Upper lobe of left lung (tissue), 6 donors: ENCODE data around the gene SACS. TPM values are rescaled to one million over a fixed set of nuclear protein-coding genes. Genes with fewer than 3 reads are reported as not detected.

ENCODE experiments used
- ATAC-seq, 2 donors: fragments of 200-7000 bp; cut with Tn5 transposase; one replicate each; pipeline ENCODE4 v1.9.1; 2022; ENCODE audit warnings: mild to moderate bottlenecking in 2 of 2, moderate library complexity in 2 of 2; ENCODE audit not compliant: low FRiP score in 2 of 2
- DNase-seq, 2 donors: peaks; one replicate each; pipeline ENCODE4 v3.0.0-alpha.2; 2019 to 2020
- H3K27ac ChIP-seq, 4 donors: fragments of 200-600 bp; sonication (generic); one replicate each; pipeline ENCODE4 v1.5.1; 2016 to 2019
- H3K27me3 ChIP-seq, 4 donors: fragments of 200-600 bp; sonication (generic); one replicate each; pipeline ENCODE4 v1.5.1; 2017 to 2019
- H3K36me3 ChIP-seq, 4 donors: fragments of 200-600 bp; sonication (generic); one replicate each; pipeline ENCODE4 v1.5.1; 2016 to 2019
- H3K4me1 ChIP-seq, 4 donors: fragments of 200-600 bp; sonication (generic); one replicate each; pipeline ENCODE4 v1.5.1; 2018 to 2019
- H3K4me3 ChIP-seq, 4 donors: fragments of 200-600 bp; sonication (generic); one replicate each; pipeline ENCODE4 v1.5.1; 2017 to 2019; ENCODE audit warnings: mild to moderate bottlenecking in 2 of 4, moderate library complexity in 1 of 4
- H3K9me3 ChIP-seq, 4 donors: fragments of 200-600 bp; sonication (generic); one replicate each; pipeline ENCODE4 v1.5.1; 2018 to 2019
- CTCF ChIP-seq, 6 experiments: fragments of 450-650 bp in 4 of 6; fragments of 200-600 bp in 2 of 6; sonication (generic) in 2 of 6; IDR thresholded peaks; one replicate each; pipeline ENCODE4 v1.5.1; 2016 to 2019; ENCODE audit warnings: antibody characterized with exemption in 6 of 6
- EP300 ChIP-seq, 4 donors: sonication (generic); formaldehyde crosslinking; IDR thresholded peaks; one replicate each; pipeline ENCODE4 v1.5.1; 2017; ENCODE audit warnings: antibody characterized with exemption in 4 of 4, control low read depth in 2 of 4
- POLR2A ChIP-seq, 4 donors: fragments of 450-650 bp; IDR thresholded peaks; one replicate each; pipeline ENCODE4 v1.5.1; 2016 to 2017; ENCODE audit warnings: antibody characterized with exemption in 4 of 4, mild to moderate bottlenecking in 2 of 4
- POLR2AphosphoS5 ChIP-seq, 2 donors: sonication (generic); formaldehyde crosslinking; IDR thresholded peaks; one replicate each; pipeline ENCODE4 v1.5.1; 2017; ENCODE audit warnings: antibody characterized with exemption in 2 of 2
- WGBS, 2 donors: methylation state at CpG; one replicate each; pipeline ENCODE4 v1.1.5; 2017 to 2018; 5-methylcytosine and 5-hydroxymethylcytosine counted together
- total RNA-seq, 6 donors: library from RNA; depleted of rRNA in 4 of 6; stranded (reverse); fragments of >200 nt in 4 of 6; gene quantifications; one replicate each; pipeline versions ENCODE4 v1.1.0 to v1.2.1, GENCODE V29; 2016 to 2021
- donor health status: DM: no; HTN: no; CAD: no; lungs with moderate emphysema.
- donor health status: DM: no; HTN: yes; CAD: no; lungs with severe emphysema.

The SACS gene
- total RNA-seq, 6 donors from 2014 or later, result 2.4 to 25.1 (median 9.7) TPM

- no peak overlapping the region for H3K27ac ChIP-seq
- H3K36me3 ChIP-seq, result no peaks in the 10 kb centered on the region
- peaks cover under 1 to 6% (median 3%) of the 10 kb centered on the region in 4 donors for H3K4me1 ChIP-seq
- no peaks in the 10 kb centered on the region for H3K27me3 ChIP-seq
- 85 to 93% methylated on average over 4 of the region's 4 CpGs for WGBS, 2 donors
- H3K4me3 ChIP-seq, result no peak overlapping the region
- DNase-seq (no peak), ATAC-seq (no peak)
- H3K9me3 ChIP-seq, result no peaks in the 10 kb centered on the region
- TF ChIP-seq CTCF (IDR thresholded peaks at IDR 0.05), result no peak
- no peak for TF ChIP-seq POLR2A (IDR thresholded peaks at IDR 0.05)
- TF ChIP-seq POLR2AphosphoS5 (IDR thresholded peaks at IDR 0.05), result no peak
- no peak for TF ChIP-seq EP300 (IDR thresholded peaks at IDR 0.05)
Measured at GRCh38 chr13:23472189-23472588, 38.7 kb upstream of the SACS start.

GRCh38 chr13:23470790-23471614 is 37.5 kb upstream of the SACS start:
- ATAC-seq (no peak), DNase-seq (no peak)
- Histone ChIP-seq H3K27ac (no peak overlapping the region), H3K4me1 (peaks cover 4 to 18% (median 8%) of the 10 kb centered on the region in 4 donors), H3K9me3 (no peaks in the 10 kb centered on the region), H3K36me3 (no peaks in the 10 kb centered on the region), H3K27me3 (no peaks in the 10 kb centered on the region), H3K4me3 (no peak overlapping the region)
- TF ChIP-seq EP300 (IDR thresholded peaks at IDR 0.05), result no peak
- TF ChIP-seq POLR2A (IDR thresholded peaks at IDR 0.05), result no peak
- no peak for TF ChIP-seq POLR2AphosphoS5 (IDR thresholded peaks at IDR 0.05)
- no peak for TF ChIP-seq CTCF (IDR thresholded peaks at IDR 0.05)
- 56 to 58% methylated on average over 7 of the region's 7 CpGs for WGBS, 2 donors

GRCh38 chr13:23469951-23470421 is 36.5 kb upstream of the SACS start:
- Histone ChIP-seq H3K27me3 (no peaks in the 10 kb centered on the region), H3K36me3 (no peaks in the 10 kb centered on the region), H3K4me3 (no peak overlapping the region), H3K9me3 (no peaks in the 10 kb centered on the region), H3K4me1 (peaks cover 4 to 20% (median 10%) of the 10 kb centered on the region in 4 donors), H3K27ac (no peak overlapping the region)
- DNase-seq (no peak), ATAC-seq (no peak)
- 83 to 87% methylated on average over 9 of the region's 9 CpGs for WGBS, 2 donors
- TF ChIP-seq EP300 (IDR thresholded peaks at IDR 0.05), result no peak
- no peak for TF ChIP-seq POLR2AphosphoS5 (IDR thresholded peaks at IDR 0.05)
- TF ChIP-seq CTCF (IDR thresholded peaks at IDR 0.05), result no peak
- TF ChIP-seq POLR2A (IDR thresholded peaks at IDR 0.05), result no peak

GRCh38 chr13:23468811-23469210 is 35.3 kb upstream of the SACS start:
- H3K9me3 ChIP-seq, result no peaks in the 10 kb centered on the region
- H3K4me1 ChIP-seq, result peaks cover 4 to 20% (median 10%) of the 10 kb centered on the region in 4 donors
- no peak for DNase-seq
- no peak overlapping the region for H3K4me3 ChIP-seq
- 79 to 93% methylated on average over 3 of the region's 3 CpGs for WGBS, 2 donors
- no peaks in the 10 kb centered on the region for H3K27me3 ChIP-seq
- H3K27ac ChIP-seq, result no peak overlapping the region
- TF ChIP-seq POLR2A (IDR thresholded peaks at IDR 0.05), result no peak
- TF ChIP-seq CTCF (IDR thresholded peaks at IDR 0.05), result no peak
- no peak for TF ChIP-seq POLR2AphosphoS5 (IDR thresholded peaks at IDR 0.05)
- TF ChIP-seq EP300 (IDR thresholded peaks at IDR 0.05), result no peak
- no peaks in the 10 kb centered on the region for H3K36me3 ChIP-seq
- ATAC-seq, result no peak

- DNase-seq (no peak), ATAC-seq (no peak)
- WGBS, 2 donors, result 83 to 84% methylated on average over 3 of the region's 3 CpGs
- TF ChIP-seq CTCF (IDR thresholded peaks at IDR 0.05) (no peak), POLR2A (IDR thresholded peaks at IDR 0.05) (no peak), POLR2AphosphoS5 (IDR thresholded peaks at IDR 0.05) (no peak), EP300 (IDR thresholded peaks at IDR 0.05) (no peak)
- Histone ChIP-seq H3K9me3 (no peaks in the 10 kb centered on the region), H3K36me3 (no peaks in the 10 kb centered on the region), H3K4me1 (peaks cover 4 to 20% (median 10%) of the 10 kb centered on the region in 4 donors), H3K4me3 (no peak overlapping the region), H3K27ac (no peak overlapping the region), H3K27me3 (no peaks in the 10 kb centered on the region)
Measured at GRCh38 chr13:23467932-23468278, 34.4 kb upstream of the SACS start.
